Measurements from ENCODE around the gene TLK1. TPM values are rescaled to one million over a fixed set of nuclear protein-coding genes. Genes with fewer than 3 reads are reported as not detected.

The TLK1 gene
- total and polyA plus RNA-seq, 9 of the 15 experiments (the other 6 are each of a cell fraction or from before 2014, with no cell fraction given): 20.2 to 101 (median 40.5) TPM

DNA sequence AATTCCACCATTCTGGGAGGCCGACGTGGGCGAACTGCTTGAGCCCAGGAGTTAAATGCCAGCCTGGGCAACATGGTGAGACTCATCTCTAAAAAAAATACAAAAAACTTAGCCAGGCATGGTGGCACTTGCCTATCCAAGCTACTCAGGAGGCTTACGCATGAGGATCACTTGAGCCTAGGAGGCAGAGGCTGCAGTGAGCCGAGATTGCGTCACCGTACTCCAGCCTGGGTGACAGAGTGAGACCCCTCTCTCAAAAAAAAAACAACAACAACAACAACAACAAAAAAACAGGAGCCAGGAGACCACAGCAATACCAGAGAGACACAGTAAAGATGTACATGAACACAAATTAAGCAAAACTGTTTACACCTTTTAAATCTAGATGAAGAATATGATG, 52.9 kb downstream of the TLK1 start:
- no TSS peak for BruUV-seq (replicated peaks)
- Histone ChIP-seq H3K4me2 (ENCODE audit: insufficient read depth, low read length) (no peak overlapping the region), H3K27me3 (ENCODE audit: control insufficient read depth in 2 of 2, insufficient read depth in 2 of 2, low read length in 2 of 2) (no peaks in the 10 kb centered on the region), H3K9me1 (ENCODE audit: control insufficient read depth, insufficient read depth, low read length) (no peaks in the 10 kb centered on the region), H3K9ac (ENCODE audit: insufficient read depth in 1 of 2, low read depth in 2 of 2, low read length in 2 of 2) (no peak overlapping the region), H3K4me3 (no peak overlapping the region), H3K9me3 (replicated peaks; ENCODE audit: control insufficient read depth, insufficient read depth, low read depth, low read length) (no peaks in the 10 kb centered on the region), H3K79me2 (ENCODE audit: control insufficient read depth, insufficient read depth, low read length) (peaks cover 95% of the 10 kb centered on the region), H3K27ac (ENCODE audit: extremely low read depth, low read depth, low read length) (no peak overlapping the region), H3K36me3 (ENCODE audit: control insufficient read depth, insufficient read depth, low read length) (peaks cover 10% of the 10 kb centered on the region; the same call in 1 of the 3 replicates), H2AFZ (ENCODE audit: low read depth, low read length) (no peak overlapping the region), H3K4me1 (replicated peaks in 1 of 2; ENCODE audit: control insufficient read depth in 2 of 2, insufficient read depth in 2 of 2, low read length in 2 of 2) (peaks cover 2 to 4% of the 10 kb centered on the region in 2 experiments; a peak in 3 of 5 replicates), H4K20me1 (replicated peaks; ENCODE audit: control insufficient read depth, insufficient read depth, low read length) (0 out of 2 replicates have a peak, but pooled peaks cover 5% of the 10 kb centered on the region)
- no peak for TF ChIP-seq RBFOX2 (IDR thresholded peaks at IDR 0.05; ENCODE audit: low read depth, low read length)
- peak; percentile 58; the same call in 1 of the 2 replicates for TF ChIP-seq CEBPB (tag; IDR thresholded peaks at IDR 0.05)
- TF ChIP-seq ARHGAP35 (IDR thresholded peaks at IDR 0.05; ENCODE audit: partially characterized antibody): no peak
- TF ChIP-seq ZNF12 (CRISPR knock-in tag; IDR thresholded peaks at IDR 0.05): no peak
- TF ChIP-seq CREM (IDR thresholded peaks at IDR 0.05; ENCODE audit: low read depth): no peak
- TF ChIP-seq ATF3 (IDR thresholded peaks at IDR 0.05): peak; percentile 28; the same call in 1 of the 2 replicates
- no peak for TF ChIP-seq ATF3 (CRISPR knock-in tag; conservative IDR thresholded peaks at IDR 0.05)
- TF ChIP-seq MEIS2 (IDR thresholded peaks at IDR 0.05; ENCODE audit: partially characterized antibody): no peak
- no peak for TF ChIP-seq EHMT2 (IDR thresholded peaks at IDR 0.05)
- TF ChIP-seq MCM3 (IDR thresholded peaks at IDR 0.05): no peak
- no peak for TF ChIP-seq MCM5 (IDR thresholded peaks at IDR 0.05; ENCODE audit: low read depth)
- TF ChIP-seq, protein P1, sequence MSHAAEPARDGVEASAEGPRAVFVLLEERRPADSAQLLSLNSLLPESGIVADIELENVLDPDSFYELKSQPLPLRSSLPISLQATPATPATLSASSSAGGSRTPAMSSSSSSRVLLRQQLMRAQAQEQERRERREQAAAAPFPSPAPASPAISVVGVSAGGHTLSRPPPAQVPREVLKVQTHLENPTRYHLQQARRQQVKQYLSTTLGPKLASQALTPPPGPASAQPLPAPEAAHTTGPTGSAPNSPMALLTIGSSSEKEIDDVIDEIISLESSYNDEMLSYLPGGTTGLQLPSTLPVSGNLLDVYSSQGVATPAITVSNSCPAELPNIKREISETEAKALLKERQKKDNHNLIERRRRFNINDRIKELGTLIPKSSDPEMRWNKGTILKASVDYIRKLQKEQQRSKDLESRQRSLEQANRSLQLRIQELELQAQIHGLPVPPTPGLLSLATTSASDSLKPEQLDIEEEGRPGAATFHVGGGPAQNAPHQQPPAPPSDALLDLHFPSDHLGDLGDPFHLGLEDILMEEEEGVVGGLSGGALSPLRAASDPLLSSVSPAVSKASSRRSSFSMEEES (CRISPR knock-in tag; IDR thresholded peaks at IDR 0.05): no peak
- CTCF ChIA-PET (ENCODE audit: low intra/inter-chr PET ratio): interaction anchor here (0.5 kb wide), 1 partner anchor 1227 kb away, joined by 4 read pairs; no protein-coding TSS in a partner anchor
- FAIRE-seq (no peak), DNase-seq (ENCODE audit: extremely low read depth in 1 of 4, low spot score in 3 of 4) (no peak), ATAC-seq (no peak)
- 100% methylated on average over 7 of the region's 7 CpGs for WGBS (ENCODE audit: insufficient coverage, low coverage, missing lambda C conversion rate)
- in situ Hi-C loops (cut with MboI): no loop called here
- intact Hi-C loops (cut with micrococcal nuclease): no loop called here
- POLR2A ChIA-PET: no interaction called here

All from K562 (cell line).